ENCODE data around the gene OGG1.
A peak's percentile ranks its signal among the peaks of the same experiment; 100 is the strongest.

Gene OGG1

DNA sequence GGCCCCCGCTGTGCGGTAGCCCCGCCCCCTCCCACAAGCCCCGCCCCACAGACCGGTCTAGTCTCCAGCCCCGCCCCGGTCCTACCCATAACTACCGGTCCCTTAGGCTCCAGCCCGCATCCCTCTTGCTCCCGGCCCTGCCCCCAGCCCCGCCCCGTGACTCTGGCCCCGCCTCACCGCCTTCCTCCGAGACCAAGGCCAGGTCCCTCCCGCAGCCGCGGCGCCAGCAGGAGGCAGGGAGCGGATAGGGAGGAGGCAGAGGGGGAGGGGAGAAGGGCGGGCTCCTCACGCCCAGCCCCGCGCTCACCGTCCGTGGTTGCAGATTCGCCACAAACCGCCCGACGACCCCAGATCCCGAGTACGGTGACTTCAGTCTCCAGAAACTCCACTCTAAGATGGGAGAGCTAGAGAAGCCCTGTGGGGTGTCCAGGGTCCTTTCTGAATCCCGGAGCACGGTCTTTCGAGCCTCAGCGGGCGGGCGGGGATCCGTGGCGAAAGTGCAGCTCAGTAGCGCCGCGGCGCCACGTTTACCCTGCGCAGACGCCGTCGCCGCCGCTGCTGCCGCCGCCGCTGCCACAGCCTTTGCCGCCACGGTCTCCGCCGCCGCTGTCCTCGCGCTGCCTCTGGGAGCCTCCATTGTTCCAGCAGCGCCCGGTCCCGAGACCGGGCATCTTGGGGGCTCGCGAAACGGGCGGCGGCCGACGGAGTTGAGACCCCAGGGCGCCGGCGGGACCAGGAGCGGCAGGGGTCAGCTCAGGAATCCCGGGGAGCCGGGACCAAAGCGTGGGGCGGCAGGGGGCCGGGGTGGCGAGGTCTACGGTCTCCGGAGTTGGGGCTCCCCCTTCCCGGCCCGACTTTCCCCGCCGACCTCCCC lies 18.3 kb upstream of the OGG1 start, which contains the start of gene BRPF1:
TSS of gene BRPF1 (plus strand) at position 530 of the 874 bp plus-strand sequence. CDS start 2,406 bp downstream, outside the sequence.
- no peaks in the 10 kb centered on the region for H3K27me3 ChIP-seq (ENCODE audit: control insufficient read depth, insufficient read depth, low read length)
- H3K36me3 ChIP-seq (ENCODE audit: control insufficient read depth, insufficient read depth, low read length), result peaks cover 2% of the 10 kb centered on the region
- H3K4me3 ChIP-seq (ENCODE audit: low read length), result peak within 1 kb of the TSS; percentile 91
- peak within 1 kb of the TSS; percentile 98 for H3K27ac ChIP-seq (ENCODE audit: low read depth, low read length)
- H3K9ac ChIP-seq (ENCODE audit: low read length), result peak within 1 kb of the TSS; percentile 84
- H3K4me1 ChIP-seq (ENCODE audit: control insufficient read depth, insufficient read depth, low read length), result peaks cover 12% of the 10 kb centered on the region

DNA sequence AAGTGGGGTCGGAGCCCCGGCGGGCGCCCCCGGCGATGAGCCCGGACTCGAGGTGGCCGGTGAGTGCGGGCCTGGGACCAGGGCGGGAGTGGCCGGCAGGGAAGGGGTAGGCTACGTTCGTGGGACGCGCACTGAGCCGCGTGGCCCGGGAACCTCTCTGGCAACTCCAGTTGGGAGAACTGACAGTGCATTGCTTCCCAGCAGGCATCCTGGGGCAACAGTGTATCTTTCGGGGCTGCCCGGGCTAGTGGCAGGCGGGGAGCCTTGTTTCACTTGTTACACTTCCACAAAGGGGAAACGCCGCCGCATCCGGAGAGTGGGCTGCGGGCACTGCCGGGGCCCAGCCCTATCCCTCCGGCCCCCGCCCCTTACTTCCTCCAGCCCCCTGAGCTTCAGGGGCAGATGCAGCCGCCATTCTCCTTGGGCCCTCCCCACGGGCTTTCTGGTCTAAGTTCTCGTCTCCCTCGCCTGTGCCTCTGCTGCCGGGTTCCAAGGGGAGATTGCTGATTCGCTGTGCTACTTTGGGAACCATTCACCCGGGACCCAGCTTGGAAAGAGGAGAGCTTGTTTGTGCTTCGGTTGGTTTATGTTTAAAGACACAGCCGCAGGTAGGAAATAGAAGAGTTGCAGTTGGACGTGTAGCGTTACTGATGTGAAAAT lies 17.5 kb upstream of the OGG1 start:
- Histone ChIP-seq H3K27ac (ENCODE audit: low read depth, low read length) (peak overlapping the region; percentile 98), H3K27me3 (ENCODE audit: control insufficient read depth, insufficient read depth, low read length) (no peaks in the 10 kb centered on the region), H3K4me1 (ENCODE audit: control insufficient read depth, insufficient read depth, low read length) (peaks cover 12% of the 10 kb centered on the region), H3K4me3 (ENCODE audit: low read length) (peak overlapping the region; percentile 91), H3K36me3 (ENCODE audit: control insufficient read depth, insufficient read depth, low read length) (peaks cover 5% of the 10 kb centered on the region), H3K9ac (ENCODE audit: low read length) (peak overlapping the region; percentile 84)

DNA sequence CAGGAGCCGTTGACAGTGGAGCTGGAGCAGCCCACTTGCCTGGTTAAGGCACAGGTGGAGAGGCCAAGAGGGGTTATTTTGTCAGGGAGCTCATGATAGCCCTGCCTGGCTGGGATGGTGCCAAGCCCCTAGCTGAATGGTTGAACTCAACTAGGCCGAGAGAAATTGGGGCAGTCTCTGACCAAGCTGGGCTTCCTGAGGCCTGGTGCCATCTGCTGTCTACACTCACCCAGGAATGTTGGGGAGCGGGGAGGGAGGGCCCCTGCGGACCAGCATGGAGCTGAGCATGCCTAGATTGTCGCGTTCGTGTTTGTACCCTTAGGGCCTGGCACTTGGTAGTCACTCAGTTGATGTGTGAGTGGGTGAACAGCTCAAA lies 17.0 kb upstream of the OGG1 start:
- Histone ChIP-seq H3K4me3 (ENCODE audit: low read length) (peak overlapping the region; percentile 91), H3K4me1 (ENCODE audit: control insufficient read depth, insufficient read depth, low read length) (peaks cover 12% of the 10 kb centered on the region), H3K27me3 (ENCODE audit: control insufficient read depth, insufficient read depth, low read length) (no peaks in the 10 kb centered on the region), H3K36me3 (ENCODE audit: control insufficient read depth, insufficient read depth, low read length) (peaks cover 7% of the 10 kb centered on the region), H3K27ac (ENCODE audit: low read depth, low read length) (no peak overlapping the region), H3K9ac (ENCODE audit: low read length) (no peak overlapping the region)

DNA sequence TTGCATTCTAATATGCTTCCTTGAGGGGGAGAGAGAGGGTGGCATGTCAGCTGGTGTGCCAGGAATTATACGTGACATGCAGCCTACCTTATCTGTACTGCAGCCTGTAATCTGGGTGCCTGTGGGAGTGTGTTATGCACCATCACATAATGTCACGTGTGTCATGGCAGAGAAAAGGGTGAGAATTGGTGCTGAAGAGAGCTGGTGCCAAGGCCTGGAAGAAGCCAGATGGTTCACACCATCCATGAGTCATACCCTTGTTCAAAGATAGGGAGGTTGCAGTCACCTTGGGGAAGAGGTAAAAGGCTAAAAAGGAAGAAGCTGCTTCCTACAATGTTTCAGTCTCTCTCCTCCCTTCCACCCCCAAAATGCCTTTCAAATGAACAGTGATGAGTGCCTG lies 12.9 kb upstream of the OGG1 start:
- H3K27me3 ChIP-seq (ENCODE audit: control insufficient read depth, insufficient read depth, low read length), result no peaks in the 10 kb centered on the region
- H3K36me3 ChIP-seq (ENCODE audit: control insufficient read depth, insufficient read depth, low read length), result peaks cover 36% of the 10 kb centered on the region
- H3K4me3 ChIP-seq (ENCODE audit: low read length), result no peak overlapping the region
- no peak overlapping the region for H3K27ac ChIP-seq (ENCODE audit: low read depth, low read length)
- peaks cover 9% of the 10 kb centered on the region for H3K4me1 ChIP-seq (ENCODE audit: control insufficient read depth, insufficient read depth, low read length)
- H3K9ac ChIP-seq (ENCODE audit: low read length), result no peak overlapping the region

DNA sequence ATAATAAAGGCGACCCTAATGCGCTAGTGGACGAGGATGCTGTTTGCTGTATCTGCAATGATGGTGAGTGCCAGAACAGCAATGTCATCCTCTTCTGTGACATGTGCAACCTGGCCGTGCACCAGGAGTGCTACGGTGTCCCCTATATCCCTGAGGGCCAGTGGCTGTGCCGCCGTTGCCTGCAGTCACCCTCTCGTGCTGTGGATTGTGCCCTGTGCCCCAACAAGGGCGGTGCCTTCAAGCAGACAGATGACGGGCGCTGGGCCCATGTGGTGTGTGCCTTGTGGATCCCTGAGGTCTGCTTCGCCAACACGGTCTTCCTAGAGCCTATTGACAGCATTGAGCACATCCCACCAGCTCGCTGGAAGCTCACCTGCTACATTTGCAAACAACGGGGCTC lies 10.6 kb upstream of the OGG1 start:
- Histone ChIP-seq H3K36me3 (ENCODE audit: control insufficient read depth, insufficient read depth, low read length) (peaks cover 58% of the 10 kb centered on the region), H3K4me3 (ENCODE audit: low read length) (no peak overlapping the region), H3K4me1 (ENCODE audit: control insufficient read depth, insufficient read depth, low read length) (no peaks in the 10 kb centered on the region)

DNA sequence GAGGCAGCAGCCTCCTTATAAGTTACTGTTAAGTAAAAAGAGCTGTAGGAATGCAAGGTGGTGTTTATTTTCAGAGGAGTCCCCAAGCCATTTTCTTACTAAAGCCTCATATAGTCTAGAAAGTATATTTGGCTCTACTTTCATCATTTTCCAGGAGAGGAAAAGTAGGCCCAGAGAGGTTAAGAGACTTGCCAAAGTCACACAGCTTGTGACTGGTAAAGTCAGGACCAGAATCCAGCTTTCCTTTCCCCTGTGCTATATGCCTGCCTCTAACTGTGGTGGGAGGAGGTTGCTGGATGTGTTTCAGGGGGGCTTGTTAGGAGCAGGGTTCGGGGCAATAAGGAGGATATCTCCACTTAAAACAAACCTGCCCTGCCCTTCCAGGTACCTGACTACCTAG lies 7.2 kb upstream of the OGG1 start:
- H3K36me3 ChIP-seq (ENCODE audit: control insufficient read depth, insufficient read depth, low read length), result peaks cover 80% of the 10 kb centered on the region
- H3K9ac ChIP-seq (ENCODE audit: low read length), result no peak overlapping the region
- no peaks in the 10 kb centered on the region for H3K4me1 ChIP-seq (ENCODE audit: control insufficient read depth, insufficient read depth, low read length)
- no peaks in the 10 kb centered on the region for H3K27me3 ChIP-seq (ENCODE audit: control insufficient read depth, insufficient read depth, low read length)
- H3K27ac ChIP-seq (ENCODE audit: low read depth, low read length), result no peak overlapping the region
- H3K4me3 ChIP-seq (ENCODE audit: low read length), result no peak overlapping the region

More for the DNA sequence above, 10.6 kb upstream of the OGG1 start:
- no peak overlapping the region for H3K27ac ChIP-seq (ENCODE audit: low read depth, low read length)
- H3K9ac ChIP-seq (ENCODE audit: low read length), result no peak overlapping the region
- no peaks in the 10 kb centered on the region for H3K27me3 ChIP-seq (ENCODE audit: control insufficient read depth, insufficient read depth, low read length)

DNA sequence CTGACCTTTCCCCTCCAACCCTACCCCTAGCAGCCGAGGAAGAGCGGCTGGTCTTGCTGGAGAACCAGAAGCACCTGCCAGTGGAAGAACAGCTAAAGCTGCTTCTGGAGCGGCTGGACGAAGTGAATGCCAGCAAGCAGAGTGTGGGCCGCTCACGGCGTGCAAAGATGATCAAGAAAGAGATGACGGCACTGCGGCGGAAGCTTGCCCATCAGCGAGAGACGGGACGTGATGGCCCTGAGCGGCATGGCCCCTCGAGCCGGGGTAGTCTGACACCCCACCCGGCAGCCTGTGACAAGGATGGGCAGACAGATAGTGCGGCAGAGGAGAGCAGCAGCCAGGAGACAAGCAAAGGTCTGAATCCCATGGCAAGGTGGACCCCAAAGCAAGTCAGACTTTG lies 6.2 kb upstream of the OGG1 start:
- H3K4me3 ChIP-seq (ENCODE audit: low read length), result no peak overlapping the region
- no peak overlapping the region for H3K9ac ChIP-seq (ENCODE audit: low read length)
- no peaks in the 10 kb centered on the region for H3K4me1 ChIP-seq (ENCODE audit: control insufficient read depth, insufficient read depth, low read length)
- H3K36me3 ChIP-seq (ENCODE audit: control insufficient read depth, insufficient read depth, low read length), result peaks cover 77% of the 10 kb centered on the region
- no peaks in the 10 kb centered on the region for H3K27me3 ChIP-seq (ENCODE audit: control insufficient read depth, insufficient read depth, low read length)
- H3K27ac ChIP-seq (ENCODE audit: low read depth, low read length), result no peak overlapping the region

DNA sequence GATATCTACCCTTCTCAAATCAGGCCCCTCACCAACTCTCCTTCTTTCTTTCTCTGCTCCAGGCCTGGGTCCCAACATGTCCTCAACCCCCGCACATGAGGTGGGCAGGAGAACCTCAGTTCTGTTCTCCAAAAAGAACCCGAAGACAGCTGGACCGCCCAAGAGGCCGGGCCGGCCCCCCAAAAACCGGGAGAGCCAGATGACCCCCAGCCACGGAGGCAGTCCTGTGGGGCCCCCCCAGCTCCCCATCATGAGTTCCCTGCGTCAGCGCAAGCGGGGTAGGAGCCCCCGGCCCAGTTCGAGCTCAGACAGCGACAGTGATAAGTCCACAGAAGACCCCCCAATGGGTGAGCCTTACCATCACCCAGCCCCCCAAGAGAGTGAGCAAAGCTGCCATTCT lies 5.6 kb upstream of the OGG1 start:
- Histone ChIP-seq H3K9ac (ENCODE audit: low read length) (no peak overlapping the region), H3K27me3 (ENCODE audit: control insufficient read depth, insufficient read depth, low read length) (no peaks in the 10 kb centered on the region), H3K36me3 (ENCODE audit: control insufficient read depth, insufficient read depth, low read length) (peaks cover 70% of the 10 kb centered on the region), H3K27ac (ENCODE audit: low read depth, low read length) (no peak overlapping the region), H3K4me1 (ENCODE audit: control insufficient read depth, insufficient read depth, low read length) (peaks cover 3% of the 10 kb centered on the region), H3K4me3 (ENCODE audit: low read length) (no peak overlapping the region)

DNA sequence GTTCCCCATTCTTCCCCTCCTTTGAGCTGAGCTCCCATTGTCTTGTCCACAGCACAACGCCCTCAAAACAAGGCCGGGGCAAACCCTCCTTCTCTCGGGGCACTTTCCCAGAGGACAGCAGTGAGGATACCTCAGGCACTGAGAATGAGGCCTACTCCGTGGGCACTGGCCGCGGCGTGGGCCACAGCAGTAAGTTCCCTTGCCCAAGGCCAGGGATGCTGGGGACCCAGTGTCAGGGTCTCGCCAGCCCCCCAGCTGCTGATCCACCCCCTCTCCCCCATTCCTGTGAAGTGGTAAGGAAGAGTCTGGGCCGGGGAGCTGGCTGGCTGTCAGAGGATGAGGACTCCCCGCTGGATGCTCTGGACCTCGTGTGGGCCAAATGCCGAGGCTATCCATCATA lies 4.2 kb upstream of the OGG1 start:
- H3K36me3 ChIP-seq (ENCODE audit: control insufficient read depth, insufficient read depth, low read length), result peaks cover 61% of the 10 kb centered on the region
- H3K27me3 ChIP-seq (ENCODE audit: control insufficient read depth, insufficient read depth, low read length), result no peaks in the 10 kb centered on the region
- H3K4me1 ChIP-seq (ENCODE audit: control insufficient read depth, insufficient read depth, low read length), result peaks cover 3% of the 10 kb centered on the region
- H3K9ac ChIP-seq (ENCODE audit: low read length), result no peak overlapping the region
- H3K4me3 ChIP-seq (ENCODE audit: low read length), result no peak overlapping the region
- H3K27ac ChIP-seq (ENCODE audit: low read depth, low read length), result no peak overlapping the region

DNA sequence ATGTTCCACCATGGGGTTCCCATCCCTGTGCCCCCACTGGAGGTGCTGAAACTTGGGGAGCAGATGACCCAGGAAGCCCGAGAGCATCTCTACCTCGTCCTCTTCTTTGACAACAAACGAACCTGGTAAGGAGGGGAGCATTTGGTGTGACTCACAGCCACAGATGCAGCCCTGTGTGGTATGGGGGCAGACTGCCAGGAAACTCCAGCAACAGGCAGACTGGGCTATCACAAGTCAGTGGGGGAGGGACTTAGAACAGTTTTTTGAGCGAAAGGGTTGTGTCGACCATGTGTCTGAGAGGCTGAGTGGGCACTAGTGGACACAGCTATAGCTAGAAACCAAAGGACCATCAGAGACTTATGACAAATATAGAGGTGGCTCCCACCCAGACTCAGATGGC lies 3.4 kb upstream of the OGG1 start:
- no peak overlapping the region for H3K9ac ChIP-seq (ENCODE audit: low read length)
- peaks cover 54% of the 10 kb centered on the region for H3K36me3 ChIP-seq (ENCODE audit: control insufficient read depth, insufficient read depth, low read length)
- no peak overlapping the region for H3K4me3 ChIP-seq (ENCODE audit: low read length)
- H3K27me3 ChIP-seq (ENCODE audit: control insufficient read depth, insufficient read depth, low read length), result no peaks in the 10 kb centered on the region
- no peak overlapping the region for H3K27ac ChIP-seq (ENCODE audit: low read depth, low read length)
- H3K4me1 ChIP-seq (ENCODE audit: control insufficient read depth, insufficient read depth, low read length), result peaks cover 11% of the 10 kb centered on the region

DNA sequence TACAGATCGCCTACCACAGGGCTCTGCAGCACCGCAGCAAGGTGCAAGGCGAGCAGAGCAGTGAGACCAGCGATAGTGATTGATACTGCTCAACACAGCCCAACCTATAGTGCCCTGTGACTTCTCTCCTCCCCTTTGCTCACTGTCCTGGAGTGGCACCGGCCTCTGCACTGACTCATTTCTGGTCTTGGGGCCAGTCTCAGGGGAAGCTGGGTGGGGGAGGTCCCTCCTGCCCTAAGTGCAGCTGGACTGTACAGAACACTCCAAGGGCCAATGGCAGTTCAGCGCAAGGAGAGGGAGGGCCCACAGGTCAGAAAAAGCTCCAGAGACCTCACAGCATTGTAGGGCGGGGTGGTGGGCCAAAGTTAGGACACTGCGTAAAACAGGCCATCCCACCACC lies 2.5 kb upstream of the OGG1 start:
- Histone ChIP-seq H3K4me1 (ENCODE audit: control insufficient read depth, insufficient read depth, low read length) (peaks cover 13% of the 10 kb centered on the region), H3K36me3 (ENCODE audit: control insufficient read depth, insufficient read depth, low read length) (peaks cover 54% of the 10 kb centered on the region), H3K27ac (ENCODE audit: low read depth, low read length) (no peak overlapping the region), H3K4me3 (ENCODE audit: low read length) (no peak overlapping the region), H3K9ac (ENCODE audit: low read length) (no peak overlapping the region), H3K27me3 (ENCODE audit: control insufficient read depth, insufficient read depth, low read length) (no peaks in the 10 kb centered on the region)

DNA sequence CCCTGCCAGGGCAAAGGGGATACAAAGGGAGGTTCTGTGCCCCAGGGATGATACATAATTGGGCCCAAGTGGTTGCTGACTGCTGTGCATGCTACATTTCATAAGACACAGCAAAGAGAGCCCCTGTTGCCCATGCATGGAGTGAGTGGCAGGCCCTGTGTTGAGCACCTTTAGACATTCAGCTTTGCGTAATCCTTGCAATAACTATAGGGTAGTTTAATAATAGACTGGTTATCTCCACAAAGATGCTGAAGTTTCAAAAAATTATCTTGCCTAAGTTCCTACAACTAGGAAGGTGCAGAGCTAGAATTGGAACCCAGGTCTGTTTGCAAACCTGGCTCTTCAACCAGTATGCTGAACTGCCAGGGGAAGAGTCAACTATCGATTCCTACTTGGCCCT lies 1.7 kb upstream of the OGG1 start:
- Histone ChIP-seq H3K9ac (ENCODE audit: low read length) (no peak overlapping the region), H3K4me3 (ENCODE audit: low read length) (no peak overlapping the region), H3K27ac (ENCODE audit: low read depth, low read length) (no peak overlapping the region), H3K27me3 (ENCODE audit: control insufficient read depth, insufficient read depth, low read length) (no peaks in the 10 kb centered on the region), H3K4me1 (ENCODE audit: control insufficient read depth, insufficient read depth, low read length) (peaks cover 13% of the 10 kb centered on the region), H3K36me3 (ENCODE audit: control insufficient read depth, insufficient read depth, low read length) (peaks cover 46% of the 10 kb centered on the region)

DNA sequence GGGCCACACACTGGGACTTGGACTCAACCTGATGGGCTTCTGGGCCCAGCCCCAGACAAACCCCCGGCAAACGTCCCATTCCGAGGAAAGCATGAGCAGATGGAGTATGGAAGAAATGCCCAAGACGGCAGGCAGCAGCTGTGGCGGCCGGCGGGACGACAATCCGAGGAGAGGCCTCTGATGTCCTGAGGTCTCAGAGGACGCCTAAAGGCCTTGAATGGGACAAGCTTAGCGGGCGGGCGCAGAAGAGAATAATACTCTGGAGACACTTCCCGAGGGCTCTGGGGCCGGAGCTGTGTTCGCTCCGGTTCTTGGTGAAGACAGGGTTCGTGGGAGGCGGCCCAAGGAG lies 482 bp upstream of the OGG1 start:
- Histone ChIP-seq H3K4me1 (ENCODE audit: control insufficient read depth, insufficient read depth, low read length) (peaks cover 13% of the 10 kb centered on the region), H3K27me3 (ENCODE audit: control insufficient read depth, insufficient read depth, low read length) (no peaks in the 10 kb centered on the region), H3K9ac (ENCODE audit: low read length) (peak overlapping the region; percentile 73), H3K27ac (ENCODE audit: low read depth, low read length) (peak overlapping the region; percentile 91), H3K4me3 (ENCODE audit: low read length) (peak overlapping the region; percentile 83), H3K36me3 (ENCODE audit: control insufficient read depth, insufficient read depth, low read length) (peaks cover 36% of the 10 kb centered on the region)
